Gastroesophageal sphincter (tissue), 4 donors: ENCODE measurements around the gene PPP2R5D. TPM values are rescaled to one million over a fixed set of nuclear protein-coding genes. Genes with fewer than 3 reads are reported as not detected.

Source experiments
- ATAC-seq: fragments of 150-250 bp; one replicate; pipeline ENCODE4 v1.9.1; 2016; ENCODE audit warnings: mild to moderate bottlenecking, moderate library complexity
- H3K27ac ChIP-seq, 4 donors: fragments of 200-600 bp; sonication (generic) in 3 of 4; 1 replicate in 3 of 4; 2 replicates in 1 of 4; pipeline ENCODE4 v1.5.1; 2016 to 2019
- H3K27me3 ChIP-seq: fragments of 200-600 bp; sonication (generic); one replicate; pipeline ENCODE4 v1.5.1; 2019
- H3K36me3 ChIP-seq, 2 donors: fragments of 200-600 bp; sonication (generic); one replicate each; pipeline ENCODE4 v1.5.1; 2019; ENCODE audit warnings: control low read depth in 1 of 2
- H3K4me1 ChIP-seq, 3 donors: fragments of 200-600 bp; sonication (generic); 1 replicate in 2 of 3; 2 replicates in 1 of 3; pipeline ENCODE4 v1.5.1; 2016 to 2019; ENCODE audit warnings: control low read depth in 2 of 3
- H3K4me3 ChIP-seq, 2 donors: fragments of 200-600 bp; sonication (generic); one replicate each; pipeline ENCODE4 v1.5.1; 2019; ENCODE audit warnings: mild to moderate bottlenecking in 1 of 2, moderate library complexity in 1 of 2
- H3K9me3 ChIP-seq, 3 donors: fragments of 200-600 bp; sonication (generic); one replicate each; pipeline ENCODE4 v1.5.1; 2017 to 2019; ENCODE audit warnings: control low read depth in 2 of 3
- CTCF ChIP-seq, 4 experiments: fragments of 200-600 bp in 2 of 4; fragments of 450-650 bp in 2 of 4; sonication (generic) in 1 of 4; IDR thresholded peaks; one replicate each; pipeline ENCODE4 v1.5.1; 2017 to 2019; ENCODE audit warnings: antibody characterized with exemption in 4 of 4, mild to moderate bottlenecking in 2 of 4, moderate library complexity in 2 of 4
- EP300 ChIP-seq: sonication (generic); formaldehyde crosslinking; IDR thresholded peaks from one replicate; pipeline ENCODE4 v1.6.1; 2017; ENCODE audit warnings: antibody characterized with exemption, mild to moderate bottlenecking
- POLR2A ChIP-seq, 2 donors: fragments of 450-650 bp; IDR thresholded peaks; one replicate each; pipeline ENCODE4 v1.6.1; 2017; ENCODE audit warnings: antibody characterized with exemption in 2 of 2, mild to moderate bottlenecking in 2 of 2, moderate library complexity in 1 of 2
- POLR2AphosphoS5 ChIP-seq: sonication (generic); formaldehyde crosslinking; IDR thresholded peaks from one replicate; pipeline ENCODE4 v1.6.1; 2017; ENCODE audit warnings: antibody characterized with exemption
- WGBS, 2 donors: methylation state at CpG; one replicate each; pipeline ENCODE4 v1.1.5; 2018; ENCODE audit warnings: low coverage in 1 of 2; 5-methylcytosine and 5-hydroxymethylcytosine counted together
- total RNA-seq, 4 donors: library from RNA; depleted of rRNA; stranded (reverse); fragments of >200 nt; gene quantifications; one replicate each; pipeline ENCODE4 v1.1.0, GENCODE V29; 2016

The PPP2R5D gene
- 10 to 100 TPM; 30.0 to 45.1 (median 36.3) TPM for total RNA-seq

GRCh38 chr6:42984001-42984923 lies at the start of gene PPP2R5D:
Gene PPP2R5D (plus strand): TSS chr6:42984570. CDS start chr6:42984678, 108 bp downstream.
- Histone ChIP-seq H3K4me1 (peaks cover 0 to 66% (median 44%) of the 10 kb centered on the region in 3 donors), H3K4me3 (peak within 1 kb of the TSS; percentile 68 to 70), H3K27me3 (no peaks in the 10 kb centered on the region), H3K9me3 (no peaks in the 10 kb centered on the region), H3K36me3 (peaks cover 0 to 6% of the 10 kb centered on the region in 2 donors), H3K27ac (peak within 1 kb of the TSS; percentile 80 to 94 (median 88))
- TF ChIP-seq CTCF (IDR thresholded peaks at IDR 0.05), result peak in 2 of 4 experiments; percentile 32 to 34
- TF ChIP-seq POLR2A (IDR thresholded peaks at IDR 0.05), result peak; percentile 42 to 58
- TF ChIP-seq EP300, result no peak
- peak; percentile 57 for TF ChIP-seq POLR2AphosphoS5
- WGBS, 2 donors, result 0 to 2% methylated on average over 13 to 34 of the region's 59 CpGs
- ATAC-seq, result peak; percentile 98

DNA sequence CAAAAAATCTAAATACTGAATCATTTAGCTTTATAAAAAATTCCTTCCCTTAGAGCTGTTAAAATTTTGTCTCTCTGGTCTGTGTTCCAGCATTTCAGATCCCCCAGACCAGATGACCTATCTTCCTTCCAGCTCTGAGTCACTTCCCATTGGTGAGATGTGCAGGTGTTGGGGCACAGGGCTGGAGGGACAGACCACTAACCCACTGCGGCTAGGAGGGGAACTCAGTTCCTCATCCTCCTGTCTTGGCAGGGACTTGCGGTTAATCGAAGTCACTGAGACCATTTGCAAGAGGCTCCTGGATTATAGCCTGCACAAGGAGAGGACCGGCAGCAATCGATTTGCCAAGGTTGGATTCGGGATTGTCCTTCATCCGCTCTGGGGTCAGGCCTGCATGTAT lies 49.0 kb upstream of the PPP2R5D start:
- Histone ChIP-seq H3K36me3 (peaks cover 0 to 73% of the 10 kb centered on the region in 2 donors), H3K27ac (no peak overlapping the region), H3K9me3 (no peaks in the 10 kb centered on the region), H3K27me3 (no peaks in the 10 kb centered on the region), H3K4me1 (peaks cover 4 to 34% (median 11%) of the 10 kb centered on the region in 3 donors), H3K4me3 (no peak overlapping the region)
- ATAC-seq, result no peak
- 52% methylated on average over 6 of the region's 7 CpGs; no CpG with 5 or more reads in 1 of the 2 donors for WGBS, 2 donors
- TF ChIP-seq EP300 (no peak), POLR2A (IDR thresholded peaks at IDR 0.05) (no peak), CTCF (IDR thresholded peaks at IDR 0.05) (no peak), POLR2AphosphoS5 (no peak)

DNA sequence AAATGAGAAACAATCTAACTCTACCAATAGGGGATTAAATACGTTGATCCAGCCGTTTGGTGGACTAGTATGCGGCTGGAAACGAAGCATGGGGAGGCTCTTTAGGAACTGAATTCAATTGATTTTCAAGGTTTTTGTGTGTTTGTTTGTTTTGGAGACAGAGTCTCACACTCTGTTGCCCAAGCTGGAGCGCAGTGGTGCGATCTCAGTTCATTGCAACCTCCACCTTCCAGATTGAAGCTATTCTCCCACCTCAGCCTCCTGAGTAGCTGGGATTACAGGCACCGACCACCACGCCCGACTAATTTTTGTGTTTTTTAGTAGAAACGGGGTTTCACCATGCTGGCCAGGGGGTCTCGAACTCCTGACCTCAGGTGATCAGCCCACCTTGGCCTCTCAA lies 48.0 kb upstream of the PPP2R5D start:
- no peak overlapping the region for H3K4me3 ChIP-seq
- no peak for ATAC-seq
- peaks cover 0 to 83% of the 10 kb centered on the region in 2 donors for H3K36me3 ChIP-seq
- H3K4me1 ChIP-seq, result peaks cover 0 to 23% (median 3%) of the 10 kb centered on the region in 3 donors
- TF ChIP-seq POLR2A (IDR thresholded peaks at IDR 0.05) (no peak), POLR2AphosphoS5 (no peak), CTCF (IDR thresholded peaks at IDR 0.05) (no peak), EP300 (no peak)
- H3K9me3 ChIP-seq, result no peaks in the 10 kb centered on the region
- H3K27ac ChIP-seq, result no peak overlapping the region
- no peaks in the 10 kb centered on the region for H3K27me3 ChIP-seq
- WGBS, 2 donors, result 78 to 89% methylated on average over 6 to 11 of the region's 11 CpGs

- Histone ChIP-seq H3K9me3 (no peaks in the 10 kb centered on the region), H3K36me3 (peaks cover 0 to 92% of the 10 kb centered on the region in 2 donors), H3K4me3 (no peak overlapping the region), H3K27me3 (no peaks in the 10 kb centered on the region), H3K4me1 (peaks cover 0 to 9% (median 1%) of the 10 kb centered on the region in 3 donors), H3K27ac (no peak overlapping the region)
- TF ChIP-seq CTCF (IDR thresholded peaks at IDR 0.05) (no peak), EP300 (no peak), POLR2AphosphoS5 (no peak), POLR2A (IDR thresholded peaks at IDR 0.05) (no peak)
- ATAC-seq, result no peak
- 86 to 88% methylated on average over 8 of the region's 13 CpGs for WGBS, 2 donors
Measured at GRCh38 chr6:42937548-42938427, 46.6 kb upstream of the PPP2R5D start.
